Measurements from ENCODE around the gene HSD17B2.
"Not testable (repeated sequence)": the region's sequence is repeated elsewhere in the genome, so short reads cannot be mapped to it uniquely, and the experiment has no call there.

HSD17B2 gene

GRCh38 chr16:82105107-82105506 is 70.1 kb downstream of the HSD17B2 start:
- in situ Hi-C loops (cut with MboI; ENCODE audit: low pct_unique_long_range_greater_than_20kb, low sequenced_read_pairs, unreplicated experiment) = no loop called here
- no peak for DNase-seq (ENCODE audit: low spot score)
- TF ChIP-seq CTCF (IDR thresholded peaks at IDR 0.05; ENCODE audit: extremely low read depth, insufficient read depth, missing control alignments) = no peak

GRCh38 chr16:82108100-82108499 is 73.0 kb downstream of the HSD17B2 start:
- no peak for DNase-seq (ENCODE audit: low spot score)
- no peak for TF ChIP-seq CTCF (IDR thresholded peaks at IDR 0.05; ENCODE audit: extremely low read depth, insufficient read depth, missing control alignments)
- in situ Hi-C loops (cut with MboI; ENCODE audit: low pct_unique_long_range_greater_than_20kb, low sequenced_read_pairs, unreplicated experiment) = no loop called here

- no peak for DNase-seq (ENCODE audit: low spot score)
- in situ Hi-C loops (cut with MboI; ENCODE audit: low pct_unique_long_range_greater_than_20kb, low sequenced_read_pairs, unreplicated experiment) = no loop called here
- TF ChIP-seq CTCF (IDR thresholded peaks at IDR 0.05; ENCODE audit: extremely low read depth, insufficient read depth, missing control alignments) = no peak
Measured at GRCh38 chr16:82108774-82109173, 73.7 kb downstream of the HSD17B2 start.

- DNase-seq (ENCODE audit: low spot score); in situ Hi-C loops (cut with MboI; ENCODE audit: low pct_unique_long_range_greater_than_20kb, low sequenced_read_pairs, unreplicated experiment): not testable (repeated sequence)
Measured at GRCh38 chr16:82109266-82109665, 74.2 kb downstream of the HSD17B2 start.

GRCh38 chr16:82111944-82112343 is 76.9 kb downstream of the HSD17B2 start:
- no peak for DNase-seq (ENCODE audit: low spot score)
- in situ Hi-C loops (cut with MboI; ENCODE audit: low pct_unique_long_range_greater_than_20kb, low sequenced_read_pairs, unreplicated experiment) = no loop called here
- TF ChIP-seq CTCF (IDR thresholded peaks at IDR 0.05; ENCODE audit: extremely low read depth, insufficient read depth, missing control alignments) = no peak

- no peak for TF ChIP-seq CTCF (IDR thresholded peaks at IDR 0.05; ENCODE audit: extremely low read depth, insufficient read depth, missing control alignments)
- in situ Hi-C loops (cut with MboI; ENCODE audit: low pct_unique_long_range_greater_than_20kb, low sequenced_read_pairs, unreplicated experiment) = no loop called here
- no peak for DNase-seq (ENCODE audit: low spot score)
Measured at GRCh38 chr16:82113741-82114140, 78.7 kb downstream of the HSD17B2 start.

GRCh38 chr16:82116535-82116934 is 81.5 kb downstream of the HSD17B2 start:
- TF ChIP-seq CTCF (IDR thresholded peaks at IDR 0.05; ENCODE audit: extremely low read depth, insufficient read depth, missing control alignments) = no peak
- in situ Hi-C loops (cut with MboI; ENCODE audit: low pct_unique_long_range_greater_than_20kb, low sequenced_read_pairs, unreplicated experiment) = no loop called here
- no peak for DNase-seq (ENCODE audit: low spot score)

Data from GM13977 (cell line).